GM23338 (cell line): ENCODE results near the gene EPHA5. TPM values are rescaled to one million over a fixed set of nuclear protein-coding genes. Genes with fewer than 3 reads are reported as not detected.

ENCODE experiments used
- ATAC-seq: fragments of 200-7000 bp; cut with Tn5 transposase; 3 replicates; pipeline ENCODE4 v1.9.1; 2020
- DNase-seq: peaks from one replicate; pipeline ENCODE4 v3.0.0-alpha.2; 2015; ENCODE audit warnings: low spot score
- H2AFZ ChIP-seq: fragments of 200-600 bp; sonication (generic); 2 replicates; pipeline ENCODE4 v1.8.0; 2016; ENCODE audit warnings: antibody characterized with exemption, mild to moderate bottlenecking, moderate library complexity
- H3F3A ChIP-seq: fragments of 200-600 bp; sonication (generic); replicated peaks from 2 replicates; pipeline ENCODE4 v1.8.0; 2017; ENCODE audit warnings: antibody characterized with exemption, mixed run types, low read depth
- H3K27ac ChIP-seq: fragments of 200-600 bp; sonication (generic); 2 replicates; pipeline ENCODE4 v1.6.1; 2016; ENCODE audit warnings: low read depth
- H3K27me3 ChIP-seq: fragments of 200-600 bp; sonication (generic); 2 replicates; pipeline ENCODE4 v1.8.0; 2016; ENCODE audit warnings: mild to moderate bottlenecking, mixed run types, moderate library complexity; ENCODE audit not compliant: insufficient read depth
- H3K36me3 ChIP-seq: fragments of 200-600 bp; sonication (generic); 2 replicates; pipeline ENCODE4 v1.8.0; 2016; ENCODE audit warnings: mild to moderate bottlenecking; ENCODE audit not compliant: insufficient read depth
- H3K4me1 ChIP-seq: fragments of 200-600 bp; sonication (generic); 2 replicates; pipeline ENCODE4 v1.8.0; 2016; ENCODE audit warnings: mild to moderate bottlenecking, moderate library complexity; ENCODE audit not compliant: insufficient read depth
- H3K4me2 ChIP-seq: fragments of 200-600 bp; sonication (generic); 2 replicates; pipeline ENCODE4 v1.7.1; 2017; ENCODE audit warnings: mixed run types
- H3K4me3 ChIP-seq: fragments of 200-600 bp; sonication (generic); 2 replicates; pipeline ENCODE4 v1.6.1; 2016; ENCODE audit warnings: mixed run types
- H3K79me2 ChIP-seq: fragments of 200-600 bp; sonication (generic); replicated peaks from 2 replicates; pipeline ENCODE4 v1.8.0; 2017; ENCODE audit warnings: mild to moderate bottlenecking; ENCODE audit not compliant: insufficient read depth
- H3K9me2 ChIP-seq: fragments of 200-600 bp; sonication (generic); 2 replicates; pipeline ENCODE4 v1.8.0; 2017; ENCODE audit not compliant: insufficient read depth
- H4K20me1 ChIP-seq: fragments of 200-600 bp; sonication (generic); replicated peaks from 2 replicates; pipeline ENCODE4 v1.8.0; 2017; ENCODE audit warnings: mild to moderate bottlenecking; ENCODE audit not compliant: insufficient read depth
- H3K27ac Mint-ChIP-seq: 2 replicates; pipeline ENCODE4 v1.8.0; 2020; ENCODE audit warnings: inconsistent platforms, mild to moderate bottlenecking, moderate library complexity, mixed read lengths
- H3K27me3 Mint-ChIP-seq: 3 replicates; pipeline ENCODE4 v1.8.0; 2022; ENCODE audit warnings: low read depth, mild to moderate bottlenecking, moderate library complexity, mixed read lengths, inconsistent platforms; ENCODE audit not compliant: insufficient read depth, poor library complexity
- H3K36me3 Mint-ChIP-seq: 3 replicates; pipeline ENCODE4 v1.8.0; 2021; ENCODE audit warnings: low read depth, mild to moderate bottlenecking, inconsistent platforms, moderate library complexity, mixed read lengths
- H3K4me1 Mint-ChIP-seq: 3 replicates; pipeline ENCODE4 v1.8.0; 2020; ENCODE audit warnings: mild to moderate bottlenecking, inconsistent platforms, mixed read lengths
- H3K4me3 Mint-ChIP-seq: 3 replicates; pipeline ENCODE4 v1.8.0; 2021; ENCODE audit warnings: moderate library complexity, mild to moderate bottlenecking, inconsistent platforms, mixed read lengths
- H3K9me3 Mint-ChIP-seq: 3 replicates; pipeline ENCODE4 v1.8.0; 2020; ENCODE audit warnings: moderate library complexity, mild to moderate bottlenecking, inconsistent platforms, mixed read lengths
- EZH2phosphoT487 ChIP-seq: fragments of 200-600 bp; sonication (generic); IDR thresholded peaks from one replicate; pipeline ENCODE4 v1.8.1; 2018; ENCODE audit warnings: antibody characterized with exemption; ENCODE audit not compliant: unreplicated experiment
- JUNB ChIP-seq: IDR thresholded peaks from one replicate; pipeline ENCODE4 v1.6.1; 2016; ENCODE audit warnings: antibody characterized with exemption; ENCODE audit not compliant: unreplicated experiment
- NANOG ChIP-seq: IDR thresholded peaks from 2 replicates; pipeline ENCODE4 v1.6.1; 2016; ENCODE audit warnings: antibody characterized with exemption, borderline replicate concordance
- ZNF114 ChIP-seq: fragments of 250-450 bp; sonication (Bioruptor Pico); IDR thresholded peaks from 2 replicates; pipeline ENCODE4 v1.5.0; 2020; ENCODE audit warnings: mild to moderate bottlenecking, moderate library complexity
- polyA plus RNA-seq: library from polyadenylated mRNA; unstranded; fragments of >200 nt; fragmentation: Nextera tagmentation; extraction: Ambion mirVana; gene quantifications from 2 replicates; pipeline ENCODE4 v1.2.1, GENCODE V29; 2016
- total RNA-seq: library from RNA; depleted of rRNA; stranded (reverse); fragments of >200 nt; shearing (Covaris generic); gene quantifications from 2 replicates; pipeline ENCODE4 v1.2.3, GENCODE V29; 2014
- TF ChIP-seq, protein P1 (sequence below): fragments of 250-450 bp; sonication (Bioruptor Pico); IDR thresholded peaks from 2 replicates; pipeline ENCODE4 v1.5.0; 2020; ENCODE audit warnings: mild to moderate bottlenecking, moderate library complexity
- TF ChIP-seq, protein P2 (sequence below): IDR thresholded peaks from one replicate; pipeline ENCODE4 v1.6.1; 2018; ENCODE audit warnings: antibody characterized with exemption; ENCODE audit not compliant: unreplicated experiment
- TF ChIP-seq, protein P3 (sequence below): IDR thresholded peaks from 2 replicates; pipeline ENCODE4 v1.6.1; 2016; ENCODE audit warnings: antibody characterized with exemption

Gene EPHA5
- total and polyA plus RNA-seq, 2 experiments from 2014 or later, result 0.05 to 0.24 TPM

DNA sequence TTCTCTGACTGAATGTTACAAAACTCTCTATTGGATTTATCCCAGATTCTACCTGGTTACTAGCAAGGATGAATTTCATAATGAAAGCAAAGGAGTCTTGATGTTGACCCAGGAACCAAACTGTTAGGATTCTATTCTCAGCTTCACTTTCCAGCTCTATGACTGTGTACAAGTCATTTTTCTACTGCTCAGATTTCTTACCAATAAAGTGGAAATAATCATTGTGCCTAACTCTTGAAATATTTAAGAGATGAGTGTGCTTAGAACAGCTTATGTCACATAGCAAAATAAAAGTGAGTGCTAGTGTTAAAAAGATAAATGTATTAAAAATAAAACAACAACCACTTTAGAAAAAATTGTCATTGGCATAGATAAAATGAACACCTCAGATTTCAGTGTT is 45.6 kb downstream of the EPHA5 start:
- no peak overlapping the region for H3K4me2 ChIP-seq
- no peaks in the 10 kb centered on the region for H3K36me3 ChIP-seq
- no peaks in the 10 kb centered on the region for H3K9me3 Mint-ChIP-seq
- no peak overlapping the region for H3K4me3 ChIP-seq
- H3K27ac Mint-ChIP-seq, result no peak overlapping the region
- no peaks in the 10 kb centered on the region for H4K20me1 ChIP-seq
- no peaks in the 10 kb centered on the region for H3K4me1 ChIP-seq
- no peaks in the 10 kb centered on the region for H3K27me3 Mint-ChIP-seq
- H3F3A ChIP-seq, result no peaks in the 10 kb centered on the region
- no peaks in the 10 kb centered on the region for H3K79me2 ChIP-seq
- H3K4me3 Mint-ChIP-seq, result no peak overlapping the region
- TF ChIP-seq, protein P1, sequence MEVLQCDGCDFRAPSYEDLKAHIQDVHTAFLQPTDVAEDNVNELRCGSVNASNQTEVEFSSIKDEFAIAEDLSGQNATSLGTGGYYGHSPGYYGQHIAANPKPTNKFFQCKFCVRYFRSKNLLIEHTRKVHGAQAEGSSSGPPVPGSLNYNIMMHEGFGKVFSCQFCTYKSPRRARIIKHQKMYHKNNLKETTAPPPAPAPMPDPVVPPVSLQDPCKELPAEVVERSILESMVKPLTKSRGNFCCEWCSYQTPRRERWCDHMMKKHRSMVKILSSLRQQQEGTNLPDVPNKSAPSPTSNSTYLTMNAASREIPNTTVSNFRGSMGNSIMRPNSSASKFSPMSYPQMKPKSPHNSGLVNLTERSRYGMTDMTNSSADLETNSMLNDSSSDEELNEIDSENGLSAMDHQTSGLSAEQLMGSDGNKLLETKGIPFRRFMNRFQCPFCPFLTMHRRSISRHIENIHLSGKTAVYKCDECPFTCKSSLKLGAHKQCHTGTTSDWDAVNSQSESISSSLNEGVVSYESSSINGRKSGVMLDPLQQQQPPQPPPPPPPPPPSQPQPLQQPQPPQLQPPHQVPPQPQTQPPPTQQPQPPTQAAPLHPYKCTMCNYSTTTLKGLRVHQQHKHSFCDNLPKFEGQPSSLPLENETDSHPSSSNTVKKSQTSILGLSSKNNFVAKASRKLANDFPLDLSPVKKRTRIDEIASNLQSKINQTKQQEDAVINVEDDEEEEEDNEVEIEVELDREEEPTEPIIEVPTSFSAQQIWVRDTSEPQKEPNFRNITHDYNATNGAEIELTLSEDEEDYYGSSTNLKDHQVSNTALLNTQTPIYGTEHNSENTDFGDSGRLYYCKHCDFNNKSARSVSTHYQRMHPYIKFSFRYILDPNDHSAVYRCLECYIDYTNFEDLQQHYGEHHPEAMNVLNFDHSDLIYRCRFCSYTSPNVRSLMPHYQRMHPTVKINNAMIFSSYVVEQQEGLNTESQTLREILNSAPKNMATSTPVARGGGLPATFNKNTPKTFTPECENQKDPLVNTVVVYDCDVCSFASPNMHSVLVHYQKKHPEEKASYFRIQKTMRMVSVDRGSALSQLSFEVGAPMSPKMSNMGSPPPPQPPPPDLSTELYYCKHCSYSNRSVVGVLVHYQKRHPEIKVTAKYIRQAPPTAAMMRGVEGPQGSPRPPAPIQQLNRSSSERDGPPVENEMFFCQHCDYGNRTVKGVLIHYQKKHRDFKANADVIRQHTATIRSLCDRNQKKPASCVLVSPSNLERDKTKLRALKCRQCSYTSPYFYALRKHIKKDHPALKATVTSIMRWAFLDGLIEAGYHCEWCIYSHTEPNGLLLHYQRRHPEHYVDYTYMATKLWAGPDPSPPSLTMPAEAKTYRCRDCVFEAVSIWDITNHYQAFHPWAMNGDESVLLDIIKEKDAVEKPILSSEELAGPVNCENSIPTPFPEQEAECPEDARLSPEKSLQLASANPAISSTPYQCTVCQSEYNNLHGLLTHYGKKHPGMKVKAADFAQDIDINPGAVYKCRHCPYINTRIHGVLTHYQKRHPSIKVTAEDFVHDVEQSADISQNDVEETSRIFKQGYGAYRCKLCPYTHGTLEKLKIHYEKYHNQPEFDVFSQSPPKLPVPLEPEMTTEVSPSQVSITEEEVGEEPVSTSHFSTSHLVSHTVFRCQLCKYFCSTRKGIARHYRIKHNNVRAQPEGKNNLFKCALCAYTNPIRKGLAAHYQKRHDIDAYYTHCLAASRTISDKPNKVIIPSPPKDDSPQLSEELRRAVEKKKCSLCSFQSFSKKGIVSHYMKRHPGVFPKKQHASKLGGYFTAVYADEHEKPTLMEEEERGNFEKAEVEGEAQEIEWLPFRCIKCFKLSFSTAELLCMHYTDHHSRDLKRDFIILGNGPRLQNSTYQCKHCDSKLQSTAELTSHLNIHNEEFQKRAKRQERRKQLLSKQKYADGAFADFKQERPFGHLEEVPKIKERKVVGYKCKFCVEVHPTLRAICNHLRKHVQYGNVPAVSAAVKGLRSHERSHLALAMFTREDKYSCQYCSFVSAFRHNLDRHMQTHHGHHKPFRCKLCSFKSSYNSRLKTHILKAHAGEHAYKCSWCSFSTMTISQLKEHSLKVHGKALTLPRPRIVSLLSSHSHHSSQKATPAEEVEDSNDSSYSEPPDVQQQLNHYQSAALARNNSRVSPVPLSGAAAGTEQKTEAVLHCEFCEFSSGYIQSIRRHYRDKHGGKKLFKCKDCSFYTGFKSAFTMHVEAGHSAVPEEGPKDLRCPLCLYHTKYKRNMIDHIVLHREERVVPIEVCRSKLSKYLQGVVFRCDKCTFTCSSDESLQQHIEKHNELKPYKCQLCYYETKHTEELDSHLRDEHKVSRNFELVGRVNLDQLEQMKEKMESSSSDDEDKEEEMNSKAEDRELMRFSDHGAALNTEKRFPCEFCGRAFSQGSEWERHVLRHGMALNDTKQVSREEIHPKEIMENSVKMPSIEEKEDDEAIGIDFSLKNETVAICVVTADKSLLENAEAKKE, result no peak
- TF ChIP-seq EZH2phosphoT487 (no peak), JUNB (no peak)
- no peaks in the 10 kb centered on the region for H3K36me3 Mint-ChIP-seq
- no peak overlapping the region for H3K27ac ChIP-seq
- H3K4me1 Mint-ChIP-seq, result no peaks in the 10 kb centered on the region
- H3K9me2 ChIP-seq, result no peaks in the 10 kb centered on the region
- ATAC-seq, result no peak
- no peak for DNase-seq
- H3K27me3 ChIP-seq, result no peaks in the 10 kb centered on the region
- no peak overlapping the region for H2AFZ ChIP-seq

DNA sequence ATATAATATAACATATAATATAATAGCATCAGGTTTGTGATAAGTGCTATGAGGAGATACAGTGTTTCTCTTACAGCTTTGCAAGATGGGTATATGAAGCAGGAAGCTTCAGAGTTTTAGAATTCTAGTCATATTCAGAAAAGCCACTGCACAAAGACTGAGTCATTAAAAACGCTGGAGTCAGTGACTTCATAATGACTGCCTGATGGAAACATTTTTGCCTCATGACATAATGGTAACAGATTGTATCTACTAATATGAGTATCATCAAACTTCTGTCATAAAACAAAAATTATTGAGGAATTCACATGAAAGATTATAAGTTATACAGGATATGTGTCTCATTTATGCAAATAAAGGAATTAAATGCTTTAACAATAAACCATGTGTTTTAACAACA is 46.8 kb downstream of the EPHA5 start:
- no peak for DNase-seq
- Histone ChIP-seq H3K4me3 (no peak overlapping the region), H3K79me2 (no peaks in the 10 kb centered on the region), H3K27me3 (no peaks in the 10 kb centered on the region), H2AFZ (no peak overlapping the region), H4K20me1 (no peaks in the 10 kb centered on the region), H3K4me2 (no peak overlapping the region), H3F3A (no peaks in the 10 kb centered on the region), H3K4me1 (no peaks in the 10 kb centered on the region), H3K36me3 (no peaks in the 10 kb centered on the region), H3K27ac (no peak overlapping the region), H3K9me2 (no peaks in the 10 kb centered on the region)
- no peaks in the 10 kb centered on the region for H3K27me3 Mint-ChIP-seq
- H3K9me3 Mint-ChIP-seq, result no peaks in the 10 kb centered on the region
- no peak for ATAC-seq
- no peak overlapping the region for H3K4me3 Mint-ChIP-seq
- H3K36me3 Mint-ChIP-seq, result no peaks in the 10 kb centered on the region
- no peaks in the 10 kb centered on the region for H3K4me1 Mint-ChIP-seq
- no peak overlapping the region for H3K27ac Mint-ChIP-seq
- TF ChIP-seq EZH2phosphoT487, result no peak
- TF ChIP-seq, protein P2, sequence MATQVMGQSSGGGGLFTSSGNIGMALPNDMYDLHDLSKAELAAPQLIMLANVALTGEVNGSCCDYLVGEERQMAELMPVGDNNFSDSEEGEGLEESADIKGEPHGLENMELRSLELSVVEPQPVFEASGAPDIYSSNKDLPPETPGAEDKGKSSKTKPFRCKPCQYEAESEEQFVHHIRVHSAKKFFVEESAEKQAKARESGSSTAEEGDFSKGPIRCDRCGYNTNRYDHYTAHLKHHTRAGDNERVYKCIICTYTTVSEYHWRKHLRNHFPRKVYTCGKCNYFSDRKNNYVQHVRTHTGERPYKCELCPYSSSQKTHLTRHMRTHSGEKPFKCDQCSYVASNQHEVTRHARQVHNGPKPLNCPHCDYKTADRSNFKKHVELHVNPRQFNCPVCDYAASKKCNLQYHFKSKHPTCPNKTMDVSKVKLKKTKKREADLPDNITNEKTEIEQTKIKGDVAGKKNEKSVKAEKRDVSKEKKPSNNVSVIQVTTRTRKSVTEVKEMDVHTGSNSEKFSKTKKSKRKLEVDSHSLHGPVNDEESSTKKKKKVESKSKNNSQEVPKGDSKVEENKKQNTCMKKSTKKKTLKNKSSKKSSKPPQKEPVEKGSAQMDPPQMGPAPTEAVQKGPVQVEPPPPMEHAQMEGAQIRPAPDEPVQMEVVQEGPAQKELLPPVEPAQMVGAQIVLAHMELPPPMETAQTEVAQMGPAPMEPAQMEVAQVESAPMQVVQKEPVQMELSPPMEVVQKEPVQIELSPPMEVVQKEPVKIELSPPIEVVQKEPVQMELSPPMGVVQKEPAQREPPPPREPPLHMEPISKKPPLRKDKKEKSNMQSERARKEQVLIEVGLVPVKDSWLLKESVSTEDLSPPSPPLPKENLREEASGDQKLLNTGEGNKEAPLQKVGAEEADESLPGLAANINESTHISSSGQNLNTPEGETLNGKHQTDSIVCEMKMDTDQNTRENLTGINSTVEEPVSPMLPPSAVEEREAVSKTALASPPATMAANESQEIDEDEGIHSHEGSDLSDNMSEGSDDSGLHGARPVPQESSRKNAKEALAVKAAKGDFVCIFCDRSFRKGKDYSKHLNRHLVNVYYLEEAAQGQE, result no peak
- no peak for TF ChIP-seq ZNF114 (CRISPR knock-in tag)
- no peak for TF ChIP-seq NANOG
- TF ChIP-seq, protein P3, sequence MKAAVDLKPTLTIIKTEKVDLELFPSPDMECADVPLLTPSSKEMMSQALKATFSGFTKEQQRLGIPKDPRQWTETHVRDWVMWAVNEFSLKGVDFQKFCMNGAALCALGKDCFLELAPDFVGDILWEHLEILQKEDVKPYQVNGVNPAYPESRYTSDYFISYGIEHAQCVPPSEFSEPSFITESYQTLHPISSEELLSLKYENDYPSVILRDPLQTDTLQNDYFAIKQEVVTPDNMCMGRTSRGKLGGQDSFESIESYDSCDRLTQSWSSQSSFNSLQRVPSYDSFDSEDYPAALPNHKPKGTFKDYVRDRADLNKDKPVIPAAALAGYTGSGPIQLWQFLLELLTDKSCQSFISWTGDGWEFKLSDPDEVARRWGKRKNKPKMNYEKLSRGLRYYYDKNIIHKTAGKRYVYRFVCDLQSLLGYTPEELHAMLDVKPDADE, result no peak
